ENCODE results near the gene LILRB5.
"Not testable (repeated sequence)": the region's sequence is repeated elsewhere in the genome, so short reads cannot be mapped to it uniquely, and the experiment has no call there.

Gene LILRB5

DNA sequence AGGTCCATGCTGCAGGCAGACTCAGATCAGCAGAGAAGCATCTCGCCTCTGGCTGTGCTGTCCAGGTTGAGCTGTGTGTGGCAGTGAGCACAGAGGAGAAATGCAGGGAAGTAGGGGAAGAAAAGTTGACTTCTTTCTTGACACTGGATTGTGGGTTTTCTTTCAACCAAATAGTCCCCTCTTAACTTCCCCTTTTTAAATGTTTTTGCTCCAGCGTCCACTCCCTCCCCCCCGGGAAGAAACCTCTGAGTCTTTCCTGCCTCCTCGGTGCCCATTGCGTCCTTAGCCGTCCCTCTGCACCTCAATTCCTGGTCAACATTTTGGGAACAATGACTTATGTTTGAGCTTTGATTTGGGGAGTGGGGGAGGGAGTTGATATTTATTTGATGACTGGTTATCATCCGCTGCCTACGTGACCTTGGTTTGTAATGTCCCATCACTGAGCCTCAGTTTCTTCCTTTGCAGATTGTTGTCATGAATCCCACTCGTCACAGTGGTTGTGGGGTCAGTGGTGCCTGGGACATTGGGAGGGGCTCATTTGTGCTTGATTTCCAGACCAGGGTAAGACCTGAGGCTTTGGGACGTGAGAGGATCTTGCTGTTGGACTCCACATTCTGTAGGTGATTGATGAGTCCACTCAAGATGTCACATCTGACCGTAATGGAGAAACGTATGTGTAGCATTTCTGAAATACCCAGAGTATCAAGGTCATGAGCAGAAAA lies 24.1 kb upstream of the LILRB5 start, which contains the start of gene LILRB2:
LILRB2 (minus strand) TSS at position 104 of the 722 bp plus-strand sequence. CDS start 614 bp downstream, outside the sequence.
- FAIRE-seq = no peak
- no peak for TF ChIP-seq POLR2A (IDR thresholded peaks at IDR 0.05; ENCODE audit: low read depth, low read length)
- no peak for DNase-seq (ENCODE audit: insufficient read length, low spot score)

DNA sequence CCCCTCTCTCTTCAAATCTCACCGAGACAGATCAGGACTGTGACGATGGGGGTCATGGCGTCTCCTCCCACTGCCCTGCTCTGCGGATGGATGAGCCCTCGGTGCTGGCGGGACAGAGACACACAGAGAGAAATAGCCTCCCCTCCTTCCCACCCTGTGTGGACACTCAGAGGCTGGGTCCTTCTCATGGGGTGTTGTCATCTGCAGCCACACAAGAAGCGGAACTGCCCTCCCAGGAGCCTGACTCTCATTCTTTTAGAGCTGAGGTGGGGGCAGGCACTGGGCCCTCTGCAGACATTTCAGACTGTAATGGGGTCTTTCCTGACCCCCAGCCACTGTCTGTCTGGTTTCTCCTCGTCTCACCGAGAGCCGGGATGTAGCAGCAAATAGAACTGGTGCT lies 23.4 kb upstream of the LILRB5 start:
- not testable (repeated sequence) for FAIRE-seq; DNase-seq (ENCODE audit: insufficient read length, low spot score)

DNA sequence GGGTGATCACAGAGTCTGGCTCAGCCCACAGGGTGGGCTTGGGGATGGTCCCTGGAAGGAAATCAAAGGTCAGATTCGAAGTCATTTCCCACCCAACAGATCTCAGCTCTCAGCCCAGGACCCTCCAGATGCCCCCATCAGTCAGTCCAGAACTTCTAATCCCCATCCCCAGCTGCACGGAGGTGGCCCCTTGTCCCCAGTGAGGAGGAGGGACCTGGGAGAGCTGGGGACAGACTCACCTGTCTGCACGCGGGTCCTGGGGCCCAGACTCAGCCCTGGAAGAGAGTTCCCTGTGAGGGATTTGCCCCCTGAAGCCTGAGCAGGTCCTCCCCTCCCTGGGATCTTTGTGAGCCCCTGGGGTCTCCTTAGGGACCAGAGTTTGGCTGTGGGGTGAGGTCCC lies 23.0 kb upstream of the LILRB5 start:
- DNase-seq (ENCODE audit: insufficient read length, low spot score); FAIRE-seq: not testable (repeated sequence)

DNA sequence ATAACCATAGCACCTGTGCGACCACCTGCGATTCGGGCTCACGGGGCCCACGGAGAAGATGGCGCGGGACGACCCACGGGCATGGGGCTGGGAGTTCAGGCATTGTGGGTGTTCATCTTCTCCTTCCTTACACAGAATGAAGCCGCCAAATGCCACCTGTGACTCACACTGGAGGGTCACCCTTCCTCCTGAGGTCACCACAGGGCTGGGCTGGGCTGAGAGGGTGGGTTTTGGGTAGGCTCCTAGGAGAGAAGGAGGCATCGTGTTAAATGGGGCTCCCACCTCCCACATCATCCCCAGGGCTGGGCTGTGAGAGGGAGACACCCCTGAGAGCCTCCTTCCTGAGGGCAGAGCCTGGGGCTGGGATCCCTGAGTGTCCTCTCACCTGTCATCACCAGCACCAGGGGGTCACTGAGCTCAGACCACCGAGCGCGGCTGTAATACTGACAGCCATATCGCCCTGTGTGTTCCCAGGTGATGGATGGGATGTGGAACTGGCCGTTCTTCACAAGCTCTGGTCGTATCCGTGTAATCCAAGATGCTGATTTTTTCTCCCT lies 22.4 kb upstream of the LILRB5 start:
- DNase-seq (ENCODE audit: insufficient read length, low spot score) (no peak), FAIRE-seq (no peak)
- TF ChIP-seq POLR2A (IDR thresholded peaks at IDR 0.05; ENCODE audit: low read depth, low read length) = no peak

DNA sequence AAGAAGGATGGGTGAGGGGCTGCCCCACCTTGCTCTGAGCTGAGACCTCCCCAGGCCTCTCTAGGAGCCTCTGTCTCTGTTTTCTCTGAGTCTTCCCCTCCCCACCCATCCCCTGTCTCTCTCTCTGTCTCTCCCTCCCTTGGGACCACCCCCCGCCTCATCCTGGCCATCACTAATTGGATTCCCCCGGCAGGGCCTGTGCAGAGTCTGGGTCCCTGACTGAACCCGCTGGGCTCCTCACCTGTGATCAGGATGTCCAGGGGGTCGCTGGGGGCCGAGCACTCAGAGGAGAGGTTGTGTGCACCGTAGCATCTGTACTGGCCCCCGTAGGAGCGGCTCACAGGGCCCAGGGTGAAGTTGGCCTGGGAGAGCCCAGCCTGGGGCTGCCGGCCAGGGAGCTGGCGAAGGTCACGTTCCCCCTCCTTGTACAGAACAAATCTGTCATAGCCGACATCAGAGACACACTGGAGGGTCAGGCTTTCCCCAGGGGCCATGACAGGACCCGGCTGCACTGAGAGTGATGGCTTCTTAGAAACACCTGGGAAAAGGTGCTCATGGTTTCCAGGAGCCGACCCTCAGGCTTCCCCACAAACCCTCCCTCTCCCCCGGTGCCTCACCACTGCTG lies 21.6 kb upstream of the LILRB5 start:
- not testable (repeated sequence) for DNase-seq (ENCODE audit: insufficient read length, low spot score); FAIRE-seq

DNA sequence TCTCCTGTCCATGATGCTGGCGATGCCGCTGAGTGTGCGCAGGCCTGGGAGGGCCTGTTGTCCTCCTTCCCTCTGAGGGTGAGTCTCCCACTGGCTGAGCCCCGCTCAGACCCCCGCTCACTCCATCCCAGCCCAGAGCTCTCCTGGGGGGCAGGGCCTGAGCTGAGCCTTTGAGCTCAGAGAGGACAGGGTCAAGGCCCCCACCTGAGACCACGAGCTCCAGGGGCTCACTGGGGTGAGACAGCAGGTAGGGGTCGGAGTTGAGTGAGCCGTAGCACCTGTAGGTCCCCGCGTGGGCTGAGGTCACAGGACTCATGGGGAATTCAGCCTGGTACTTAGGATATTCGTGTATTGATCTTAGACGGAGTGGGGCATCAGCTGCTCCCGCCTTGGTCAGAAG lies 21.0 kb upstream of the LILRB5 start:
- not testable (repeated sequence) for DNase-seq (ENCODE audit: insufficient read length, low spot score); FAIRE-seq

DNA sequence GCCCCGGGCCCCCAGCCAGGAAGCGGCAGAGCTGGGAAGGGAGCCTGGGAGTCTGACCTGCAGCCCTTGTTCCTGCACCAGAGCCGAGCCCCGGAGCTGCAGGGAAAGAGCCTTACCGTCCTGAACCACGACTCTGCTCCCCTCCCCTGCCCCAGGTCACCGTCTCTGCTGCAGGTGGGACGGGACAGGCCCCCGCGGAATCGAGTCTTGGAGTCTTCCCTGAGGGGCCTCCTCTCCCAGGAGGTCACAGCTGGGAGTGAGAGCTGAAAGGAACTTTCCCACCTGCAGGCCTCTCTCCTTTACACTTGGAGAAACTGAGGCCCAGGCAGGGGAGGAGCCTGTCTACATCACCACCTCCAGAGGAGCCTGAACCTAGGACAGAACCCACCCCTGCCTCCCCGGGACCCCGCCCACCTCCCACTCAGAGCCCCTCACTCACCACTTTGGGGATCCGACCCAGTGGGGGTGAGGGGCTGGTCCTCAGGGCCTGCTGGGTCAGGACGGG lies 20.1 kb upstream of the LILRB5 start:
- not testable (repeated sequence) for FAIRE-seq; DNase-seq (ENCODE audit: insufficient read length, low spot score)

DNA sequence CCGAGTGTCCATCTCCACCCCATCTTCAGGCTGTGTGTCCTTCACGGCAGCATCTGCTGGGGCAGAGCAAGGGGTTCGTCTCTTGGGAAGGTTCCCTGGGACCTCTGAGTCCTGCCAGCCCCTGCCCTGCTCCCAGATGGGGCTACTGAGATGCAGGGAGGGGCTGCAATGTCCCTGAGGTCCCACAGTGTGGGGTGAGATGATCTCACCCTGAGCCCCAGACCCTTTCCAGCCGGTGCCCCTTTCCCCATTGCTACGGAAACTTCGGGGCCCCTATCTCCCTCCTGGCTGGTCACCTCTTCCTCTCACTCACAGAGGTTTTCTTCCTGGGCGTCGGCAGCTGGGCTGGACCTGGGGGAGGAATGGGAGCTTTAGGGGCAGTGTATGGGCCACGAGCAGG lies 18.9 kb upstream of the LILRB5 start:
- no peak for TF ChIP-seq POLR2A (IDR thresholded peaks at IDR 0.05; ENCODE audit: low read depth, low read length)
- FAIRE-seq (no peak), DNase-seq (ENCODE audit: insufficient read length, low spot score) (no peak)

DNA sequence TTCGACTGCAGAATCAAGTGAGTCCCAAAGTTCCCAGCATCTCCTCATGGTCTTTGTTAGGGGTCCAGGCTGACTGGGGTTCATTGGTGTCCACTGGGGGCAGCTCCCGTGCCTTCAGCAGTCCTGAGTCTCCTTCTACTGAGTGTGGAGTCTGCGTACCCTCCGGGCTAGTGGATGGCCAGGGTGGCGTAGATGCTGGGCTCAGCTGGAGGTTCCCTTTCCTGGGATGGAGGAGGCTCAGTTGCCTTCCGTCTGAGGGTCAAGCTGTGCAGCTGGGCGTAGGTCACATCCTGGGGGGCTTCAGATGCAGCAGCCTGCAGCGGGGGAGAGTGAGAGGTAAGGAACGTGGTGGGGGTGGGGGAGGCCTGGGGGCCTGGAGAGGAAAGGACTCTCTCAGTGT lies 17.4 kb upstream of the LILRB5 start:
- DNase-seq (ENCODE audit: insufficient read length, low spot score); FAIRE-seq: not testable (repeated sequence)

DNA sequence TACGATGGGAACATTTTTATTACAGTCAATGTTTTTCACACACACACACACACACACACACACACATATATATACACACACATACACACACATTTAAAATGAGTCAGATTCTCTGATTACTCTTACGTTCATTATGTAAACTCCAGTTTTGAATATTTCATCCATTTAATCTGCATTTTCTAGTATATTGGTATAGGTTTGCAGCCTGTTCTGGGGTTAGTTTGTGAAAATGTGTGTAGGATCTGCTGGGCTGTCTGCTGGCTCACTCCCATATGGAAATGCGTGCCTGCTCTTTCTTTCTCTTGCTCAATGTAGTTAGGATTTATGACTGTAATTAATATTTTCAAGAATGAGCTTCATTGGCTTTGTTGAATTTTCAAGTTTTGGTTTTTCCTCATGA lies 16.7 kb upstream of the LILRB5 start:
- no peak for DNase-seq (ENCODE audit: insufficient read length, low spot score)
- no peak for FAIRE-seq
- TF ChIP-seq POLR2A (IDR thresholded peaks at IDR 0.05; ENCODE audit: low read depth, low read length) = no peak

DNA sequence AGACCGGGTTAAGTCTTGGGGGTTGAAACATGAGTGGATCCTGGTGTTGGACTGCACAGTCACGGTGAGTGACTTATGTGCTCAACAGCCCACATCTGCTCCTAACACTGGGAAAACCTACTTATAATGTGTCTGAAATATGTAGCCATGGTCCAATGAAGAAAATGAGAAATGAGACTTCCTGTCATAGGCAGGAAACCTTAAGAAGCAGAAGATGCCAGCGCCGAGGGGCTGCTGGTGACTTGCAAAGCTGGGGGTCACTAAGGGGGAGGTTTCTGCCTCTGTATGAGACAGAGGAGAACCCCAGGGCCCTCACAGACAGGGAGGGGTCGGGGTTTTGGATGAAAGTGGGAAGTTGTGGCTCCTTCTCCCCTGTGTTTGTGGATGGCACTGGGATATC lies 15.1 kb upstream of the LILRB5 start:
- not testable (repeated sequence) for FAIRE-seq; DNase-seq (ENCODE audit: insufficient read length, low spot score)

DNA sequence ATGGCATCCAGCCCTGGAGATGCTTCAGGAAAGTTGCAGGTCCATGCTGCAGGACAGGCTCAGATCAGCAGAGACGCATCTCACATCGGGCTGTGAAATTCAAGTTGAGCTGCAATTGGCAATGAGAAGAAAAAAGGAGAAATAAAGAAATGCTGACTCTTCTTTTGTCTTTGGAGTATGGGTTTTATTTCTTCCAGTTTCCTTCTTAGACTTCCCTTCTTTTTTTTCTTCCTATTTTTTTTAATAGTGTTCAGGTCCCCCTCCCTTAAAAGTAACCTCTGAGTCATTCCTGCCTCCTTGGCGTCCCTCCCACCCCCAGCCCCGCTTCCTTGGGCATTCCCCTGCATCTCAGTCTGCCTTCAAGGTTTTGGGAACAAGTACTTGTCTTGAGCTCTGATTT lies 14.5 kb upstream of the LILRB5 start:
- not testable (repeated sequence) for FAIRE-seq; DNase-seq (ENCODE audit: insufficient read length, low spot score)

DNA sequence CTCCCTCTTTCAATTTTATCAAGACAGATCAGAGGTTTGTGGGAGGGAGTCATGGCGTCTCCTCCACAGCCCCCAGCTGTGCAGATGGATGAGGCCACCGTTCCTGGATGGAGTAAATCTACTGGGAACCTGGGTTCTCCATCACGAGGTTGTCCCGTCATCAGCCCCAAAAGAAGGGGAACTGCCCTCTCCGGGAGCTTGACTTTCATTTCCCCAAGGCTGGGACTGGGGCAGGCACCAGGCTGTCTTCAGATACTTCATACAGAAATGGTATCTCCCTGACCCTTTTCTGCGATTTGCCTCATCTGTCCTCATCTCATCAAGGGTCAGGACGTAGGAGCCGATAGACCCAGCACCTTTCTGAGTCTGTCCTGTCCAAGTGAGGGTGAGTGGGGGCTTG lies 14.0 kb upstream of the LILRB5 start:
- no peak for FAIRE-seq
- TF ChIP-seq POLR2A (IDR thresholded peaks at IDR 0.05; ENCODE audit: low read depth, low read length) = no peak

DNA sequence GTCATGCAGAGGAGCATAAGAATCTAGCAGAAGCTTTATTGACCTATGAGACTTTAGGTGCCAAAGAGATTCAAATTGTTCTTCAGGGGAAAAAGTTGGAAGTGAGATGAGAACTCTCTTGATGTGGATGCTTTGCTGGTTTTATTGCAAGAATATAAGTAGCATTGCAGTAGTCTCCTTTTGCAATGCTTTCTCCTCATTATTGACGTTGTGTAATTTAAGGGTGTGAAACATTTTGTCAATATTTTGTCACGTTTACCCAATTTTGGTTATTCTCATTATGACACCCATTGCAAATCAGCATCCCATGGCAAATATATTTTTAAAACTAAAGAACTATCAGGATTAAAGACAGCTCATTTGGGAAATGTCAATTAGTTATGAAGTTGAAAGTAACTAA lies 11.9 kb upstream of the LILRB5 start:
- no peak for DNase-seq (ENCODE audit: insufficient read length, low spot score)
- no peak for TF ChIP-seq POLR2A (IDR thresholded peaks at IDR 0.05; ENCODE audit: low read depth, low read length)
- FAIRE-seq = no peak

More for the DNA sequence above, 14.0 kb upstream of the LILRB5 start:
- no peak for DNase-seq (ENCODE audit: insufficient read length, low spot score)

DNA sequence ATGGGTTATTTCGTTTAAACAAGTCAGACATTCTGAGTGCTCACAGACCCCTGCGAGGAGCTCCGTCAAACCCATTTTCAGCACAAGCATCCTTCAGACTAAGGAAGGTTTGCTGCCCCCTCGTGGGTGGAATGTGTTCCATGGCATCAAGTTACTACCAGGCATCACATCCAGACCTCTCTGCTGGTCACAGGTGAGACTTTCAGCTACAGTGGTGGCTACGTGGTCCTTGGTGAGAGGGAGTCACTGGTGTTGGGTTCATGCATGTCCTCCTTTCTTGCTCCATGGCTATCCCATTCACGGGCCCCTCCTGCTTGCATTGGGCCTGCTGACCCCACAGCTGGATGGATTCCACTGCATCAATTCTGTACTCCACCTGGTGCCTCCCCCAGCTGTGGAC lies 9.1 kb upstream of the LILRB5 start:
- peak; percentile 67 for DNase-seq (ENCODE audit: insufficient read length, low spot score)
- FAIRE-seq = no peak
- TF ChIP-seq POLR2A (IDR thresholded peaks at IDR 0.05; ENCODE audit: low read depth, low read length) = no peak

Data from H54 (cell line).